RWPE1 (cell line): ENCODE measurements around the gene SPIRE2.

Experiments
- CTCF ChIA-PET: fragments of 350-600 bp; sonication (Branson Sonifier 250); formaldehyde crosslinking; extraction: SDS; loops from one replicate; lab custom pipeline; 2021; lab: Yijun Ruan, JAX
- POLR2A ChIA-PET: fragments of 400-600 bp; formaldehyde crosslinking; extraction: SDS; loops from one replicate; lab custom pipeline; 2020; ENCODE audit warnings: antibody characterized with exemption; ENCODE audit not compliant: low non-redundant PET; lab: Yijun Ruan, JAX
- DNase-seq: peaks from one replicate; pipeline ENCODE4 v3.0.0; 2012; ENCODE audit warnings: low spot score
- H3K27ac ChIP-seq: fragments of 450-650 bp; 2 replicates; pipeline ENCODE4 v1.5.1; 2017
- TF ChIP-seq, protein P1 (sequence below): fragments of 450-650 bp; conservative IDR thresholded peaks from 2 replicates; pipeline ENCODE4 v1.5.1; 2017; ENCODE audit warnings: low read depth, mild to moderate bottlenecking

Gene SPIRE2

DNA sequence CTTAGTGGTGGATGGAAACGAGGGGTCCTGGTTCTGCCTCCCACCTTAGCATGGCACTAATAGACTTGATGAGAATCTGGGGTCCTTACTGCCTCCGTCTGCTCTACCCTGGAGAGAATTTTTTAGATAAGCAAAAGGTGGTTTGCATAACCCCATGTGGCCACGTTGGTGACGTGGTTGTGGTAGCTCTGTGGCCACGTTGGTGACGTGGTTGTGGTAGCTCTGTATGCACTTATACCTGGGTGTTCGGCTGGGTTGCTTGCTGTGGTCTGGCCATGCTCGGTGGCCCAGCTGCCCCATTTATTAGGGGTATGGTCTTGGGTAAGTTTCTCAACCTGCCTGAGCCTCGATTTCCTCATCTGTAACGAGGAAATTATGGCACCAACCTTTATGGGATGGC is 13.0 kb downstream of the SPIRE2 start:
- POLR2A ChIA-PET = no interaction called here

DNA sequence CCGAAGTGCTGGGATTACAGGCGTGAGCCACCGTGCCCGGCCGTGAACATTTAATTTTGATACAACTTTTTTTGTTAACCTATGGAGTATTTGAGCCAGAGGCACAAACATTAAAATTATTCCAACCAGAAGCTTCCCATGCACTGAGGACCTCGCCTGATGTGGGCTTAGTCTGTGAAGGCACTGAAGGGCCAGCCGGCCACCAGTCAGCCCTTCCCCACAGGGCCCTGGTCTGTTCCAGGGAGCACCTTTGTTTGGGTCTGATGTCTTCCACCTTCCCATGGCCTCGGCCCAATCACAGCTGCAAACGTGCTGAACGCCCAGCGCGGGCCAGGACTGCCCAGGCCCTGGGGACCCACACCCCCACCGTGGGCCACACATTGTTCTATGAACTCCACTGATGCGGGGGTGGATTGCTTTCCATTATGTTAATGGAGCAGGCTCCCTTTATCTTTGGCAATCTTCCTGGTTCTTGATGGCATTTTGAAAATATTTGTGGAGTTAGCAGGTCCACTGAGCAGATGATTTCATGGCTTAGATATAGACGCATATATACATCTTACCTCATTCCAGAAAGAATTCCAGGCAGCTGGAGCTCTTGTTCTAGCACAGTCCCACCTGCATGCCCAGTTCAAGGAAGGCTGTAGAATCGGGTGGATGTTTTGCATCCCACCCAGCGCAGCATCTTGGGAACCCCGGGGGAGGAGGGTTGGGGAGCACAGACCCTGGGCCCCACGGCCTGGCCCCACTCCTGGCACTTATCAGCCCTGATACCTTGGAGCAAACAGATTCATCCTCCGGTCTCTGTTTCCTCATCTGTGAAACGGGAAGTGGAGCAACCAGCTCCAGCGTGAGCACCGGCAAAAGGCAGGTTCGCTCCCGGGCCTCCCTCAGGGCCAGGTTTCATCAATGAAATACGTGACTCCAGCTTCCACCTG is 14.5 kb downstream of the SPIRE2 start:
- H3K27ac ChIP-seq = 0 out of 2 replicates have a peak overlapping the region, but pooled peaks have one; percentile 19
- CTCF ChIA-PET = interaction anchor here (1.1 kb wide), 1 partner anchor 18 kb away, joined by 6 read pairs; no protein-coding TSS in a partner anchor
- TF ChIP-seq, protein P1, sequence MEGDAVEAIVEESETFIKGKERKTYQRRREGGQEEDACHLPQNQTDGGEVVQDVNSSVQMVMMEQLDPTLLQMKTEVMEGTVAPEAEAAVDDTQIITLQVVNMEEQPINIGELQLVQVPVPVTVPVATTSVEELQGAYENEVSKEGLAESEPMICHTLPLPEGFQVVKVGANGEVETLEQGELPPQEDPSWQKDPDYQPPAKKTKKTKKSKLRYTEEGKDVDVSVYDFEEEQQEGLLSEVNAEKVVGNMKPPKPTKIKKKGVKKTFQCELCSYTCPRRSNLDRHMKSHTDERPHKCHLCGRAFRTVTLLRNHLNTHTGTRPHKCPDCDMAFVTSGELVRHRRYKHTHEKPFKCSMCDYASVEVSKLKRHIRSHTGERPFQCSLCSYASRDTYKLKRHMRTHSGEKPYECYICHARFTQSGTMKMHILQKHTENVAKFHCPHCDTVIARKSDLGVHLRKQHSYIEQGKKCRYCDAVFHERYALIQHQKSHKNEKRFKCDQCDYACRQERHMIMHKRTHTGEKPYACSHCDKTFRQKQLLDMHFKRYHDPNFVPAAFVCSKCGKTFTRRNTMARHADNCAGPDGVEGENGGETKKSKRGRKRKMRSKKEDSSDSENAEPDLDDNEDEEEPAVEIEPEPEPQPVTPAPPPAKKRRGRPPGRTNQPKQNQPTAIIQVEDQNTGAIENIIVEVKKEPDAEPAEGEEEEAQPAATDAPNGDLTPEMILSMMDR = no peak
- no peak for DNase-seq
- POLR2A ChIA-PET = no interaction called here

More for the DNA sequence above, 13.0 kb downstream of the SPIRE2 start:
- CTCF ChIA-PET = interaction anchor here (0.9 kb wide), 1 partner anchor 20 kb away, joined by 6 read pairs; no protein-coding TSS in a partner anchor
- no peak for DNase-seq
- H3K27ac ChIP-seq = no peak overlapping the region
- TF ChIP-seq, protein P1 = no peak

DNA sequence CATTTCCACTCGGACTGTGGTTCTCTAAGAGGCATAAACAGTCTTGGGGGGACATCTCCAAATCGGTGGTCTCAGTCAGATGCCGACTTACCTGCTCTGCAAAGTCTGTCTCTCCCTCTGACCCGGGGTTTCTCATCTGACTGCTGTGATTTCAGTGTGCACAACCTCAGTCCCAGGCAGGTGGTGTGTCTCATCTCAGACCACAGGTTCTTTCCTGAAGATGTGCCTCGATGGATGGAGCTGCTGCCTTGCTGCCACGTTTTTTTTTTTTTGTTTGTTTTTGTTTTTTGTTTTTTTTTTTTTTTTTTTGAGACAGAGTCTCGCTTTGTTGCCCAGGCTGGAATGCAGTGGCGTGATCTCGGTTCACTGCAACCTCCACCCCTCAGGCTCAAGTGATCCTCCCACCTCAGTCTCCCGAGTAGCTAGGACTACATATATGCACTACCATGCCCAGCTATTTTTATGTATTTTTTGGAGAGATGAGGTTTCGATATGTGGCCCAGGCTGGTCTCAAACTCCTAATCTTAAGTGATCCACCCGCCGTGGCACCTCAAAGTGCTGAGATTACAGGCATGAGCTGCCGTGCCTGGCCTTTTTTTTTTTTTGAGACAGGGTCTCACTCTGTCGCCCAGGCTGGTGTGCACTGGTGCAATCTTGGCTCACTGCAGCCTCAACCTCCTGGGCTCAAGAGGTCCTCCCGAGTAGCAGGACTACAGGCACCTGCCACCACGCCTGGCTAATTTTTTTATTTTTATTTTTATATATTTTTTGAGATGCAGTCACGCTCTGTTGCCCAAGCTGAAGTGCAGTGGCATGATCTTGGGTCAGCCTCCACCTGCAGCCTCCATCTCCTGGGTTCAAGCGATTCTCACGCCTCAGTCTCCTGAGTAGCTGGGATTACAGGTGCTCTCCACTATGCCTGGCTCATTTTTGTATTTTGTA is 15.4 kb downstream of the SPIRE2 start:
- TF ChIP-seq, protein P1 = no peak
- POLR2A ChIA-PET = no interaction called here
- DNase-seq = no peak
- CTCF ChIA-PET = interaction anchor here (1.1 kb wide), 1 partner anchor 17 kb away, joined by 6 read pairs; no protein-coding TSS in a partner anchor
- no peak overlapping the region for H3K27ac ChIP-seq

DNA sequence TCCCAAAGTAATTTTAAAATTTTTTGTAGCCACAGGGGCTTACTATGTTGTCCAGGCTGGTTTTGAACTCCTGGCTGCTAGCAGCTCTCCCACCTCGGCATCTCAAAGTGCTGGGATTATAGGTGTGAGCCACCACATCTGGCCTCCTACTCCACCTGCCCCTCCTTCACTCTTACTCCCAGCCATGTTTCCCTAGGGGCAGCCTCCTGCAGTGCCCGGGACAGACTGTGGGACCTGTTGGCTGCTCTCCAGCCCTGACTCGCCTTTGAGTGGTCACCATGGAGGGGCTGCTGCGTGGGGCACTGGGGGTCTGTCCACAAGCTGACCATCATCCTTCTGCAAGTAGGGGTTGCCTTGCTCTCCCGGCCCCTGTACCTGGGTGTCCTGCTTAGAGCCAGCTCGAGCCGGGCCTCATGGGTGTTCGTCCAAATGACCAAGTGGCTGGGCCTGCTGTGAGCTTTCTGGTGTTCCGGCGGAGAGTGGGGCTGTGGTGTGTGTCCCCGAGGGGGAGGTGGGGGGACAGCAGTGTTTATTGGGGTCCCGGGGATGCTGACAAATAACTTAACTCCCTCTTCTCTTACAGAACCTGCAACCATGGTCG is 16.6 kb downstream of the SPIRE2 start:
- CTCF ChIA-PET = interaction anchor here (0.5 kb wide), 1 partner anchor 132 kb away, joined by 3 read pairs; no protein-coding TSS in a partner anchor
- POLR2A ChIA-PET = no interaction called here
- H3K27ac ChIP-seq = no peak overlapping the region

DNA sequence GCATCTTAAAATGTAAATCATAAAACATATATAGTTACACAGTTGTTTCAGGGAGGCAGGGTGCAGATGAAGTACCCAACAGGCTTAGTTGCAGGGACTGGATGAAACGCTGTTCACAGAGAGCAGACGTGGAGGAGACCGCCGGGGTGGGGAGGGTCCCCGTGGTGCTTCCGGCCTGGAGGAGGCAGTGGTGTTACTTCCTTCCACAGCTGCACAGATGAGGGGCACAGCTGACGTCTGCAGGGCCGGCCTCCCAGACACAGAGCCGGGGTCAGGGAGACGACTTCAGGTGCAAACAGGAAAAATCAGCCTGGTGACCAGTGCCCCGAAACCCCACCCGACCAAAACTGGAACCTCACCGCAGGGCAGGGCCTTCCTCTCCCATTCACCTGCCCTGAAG is 17.1 kb downstream of the SPIRE2 start:
- CTCF ChIA-PET = interaction anchor here (0.5 kb wide), 1 partner anchor 133 kb away, joined by 3 read pairs; no protein-coding TSS in a partner anchor
- H3K27ac ChIP-seq = no peak overlapping the region
- no peak for DNase-seq
- POLR2A ChIA-PET = no interaction called here
- TF ChIP-seq, protein P1 = no peak

More for the DNA sequence above, 16.6 kb downstream of the SPIRE2 start:
- DNase-seq = no peak
- TF ChIP-seq, protein P1 = no peak
